Spleen (tissue), 7 donors: ENCODE results near the gene GPR158.

Experiments used
- POLR2AphosphoS5 ChIP-seq, 3 donors: sonication (generic); formaldehyde crosslinking; IDR thresholded peaks; one replicate each; pipeline ENCODE4 v1.5.1; 2017; ENCODE audit warnings: antibody characterized with exemption in 3 of 3
- TF ChIP-seq, protein P1 (sequence below), 11 experiments: fragments of 200-600 bp in 7 of 11; fragments of 450-650 bp in 4 of 11; sonication (generic) in 4 of 11; IDR thresholded peaks in 8 of 11; conservative IDR thresholded peaks in 3 of 11; 1 replicate in 7 of 11; 2 replicates in 4 of 11; pipeline versions ENCODE4 v1.4.0 to v1.8.0; 2016 to 2021; ENCODE audit warnings: antibody characterized with exemption in 11 of 11, inconsistent platforms in 4 of 11, mild to moderate bottlenecking in 1 of 11
- donor health status: DM: no; HTN: no; CAD: no; lungs with moderate emphysema.
- donor health status: DM: no; HTN: no; CAD: no.
- donor health status: DM: no; HTN: no; CAD: no.

DNA sequence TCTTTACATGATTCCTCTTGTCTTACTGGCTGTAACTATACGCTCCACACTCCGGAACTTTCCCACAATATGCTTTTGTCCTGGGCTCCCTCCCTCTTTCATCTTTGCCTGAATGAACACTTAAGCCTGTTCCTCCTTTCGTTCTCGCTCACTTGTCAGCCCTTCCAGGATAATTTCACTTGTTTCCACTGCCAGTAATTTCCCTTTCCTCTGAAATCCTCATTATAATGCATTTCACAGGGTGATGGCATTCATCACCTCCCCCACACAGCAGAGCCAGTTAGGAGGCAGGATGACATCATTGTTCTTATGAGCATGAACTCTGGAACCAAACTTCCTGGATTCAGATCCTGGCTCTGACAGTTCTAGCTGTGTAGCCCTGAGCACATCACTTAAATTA, 372.6 kb downstream of the GPR158 start:
- TF ChIP-seq POLR2AphosphoS5 (IDR thresholded peaks at IDR 0.05): no peak
- TF ChIP-seq, protein P1, sequence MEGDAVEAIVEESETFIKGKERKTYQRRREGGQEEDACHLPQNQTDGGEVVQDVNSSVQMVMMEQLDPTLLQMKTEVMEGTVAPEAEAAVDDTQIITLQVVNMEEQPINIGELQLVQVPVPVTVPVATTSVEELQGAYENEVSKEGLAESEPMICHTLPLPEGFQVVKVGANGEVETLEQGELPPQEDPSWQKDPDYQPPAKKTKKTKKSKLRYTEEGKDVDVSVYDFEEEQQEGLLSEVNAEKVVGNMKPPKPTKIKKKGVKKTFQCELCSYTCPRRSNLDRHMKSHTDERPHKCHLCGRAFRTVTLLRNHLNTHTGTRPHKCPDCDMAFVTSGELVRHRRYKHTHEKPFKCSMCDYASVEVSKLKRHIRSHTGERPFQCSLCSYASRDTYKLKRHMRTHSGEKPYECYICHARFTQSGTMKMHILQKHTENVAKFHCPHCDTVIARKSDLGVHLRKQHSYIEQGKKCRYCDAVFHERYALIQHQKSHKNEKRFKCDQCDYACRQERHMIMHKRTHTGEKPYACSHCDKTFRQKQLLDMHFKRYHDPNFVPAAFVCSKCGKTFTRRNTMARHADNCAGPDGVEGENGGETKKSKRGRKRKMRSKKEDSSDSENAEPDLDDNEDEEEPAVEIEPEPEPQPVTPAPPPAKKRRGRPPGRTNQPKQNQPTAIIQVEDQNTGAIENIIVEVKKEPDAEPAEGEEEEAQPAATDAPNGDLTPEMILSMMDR (IDR thresholded peaks at IDR 0.05 in 8 of 11, conservative IDR thresholded peaks at IDR 0.05 in 3 of 11): no peak
